DMS 273 (cell line): Measurements from ENCODE around the gene TFDP3.

Experiments
- DNase-seq: peaks from one replicate; lab custom pipeline; 2025; ENCODE audit not compliant: unreplicated experiment; lab: John Stamatoyannopoulos, UW

Gene TFDP3

DNA sequence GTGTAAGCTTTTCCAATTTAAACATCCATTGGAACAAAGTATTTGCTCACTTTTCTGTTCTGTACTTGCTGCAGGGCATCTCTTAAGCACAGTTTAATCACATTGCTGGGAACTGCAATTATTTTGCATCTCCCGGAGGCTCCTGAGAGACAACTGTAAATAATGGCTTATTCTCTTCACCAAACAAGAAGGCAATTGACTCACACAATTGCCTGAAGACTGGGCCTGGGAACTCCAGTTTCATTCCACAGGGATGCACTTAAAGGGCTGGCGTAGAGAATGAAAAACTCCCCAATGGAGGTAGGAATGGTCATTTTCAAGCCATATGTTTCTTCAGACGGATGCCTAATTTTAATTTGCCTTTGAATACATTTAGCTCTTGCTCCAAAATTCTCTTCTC is 29.5 kb downstream of the TFDP3 start:
- DNase-seq: no peak

DNA sequence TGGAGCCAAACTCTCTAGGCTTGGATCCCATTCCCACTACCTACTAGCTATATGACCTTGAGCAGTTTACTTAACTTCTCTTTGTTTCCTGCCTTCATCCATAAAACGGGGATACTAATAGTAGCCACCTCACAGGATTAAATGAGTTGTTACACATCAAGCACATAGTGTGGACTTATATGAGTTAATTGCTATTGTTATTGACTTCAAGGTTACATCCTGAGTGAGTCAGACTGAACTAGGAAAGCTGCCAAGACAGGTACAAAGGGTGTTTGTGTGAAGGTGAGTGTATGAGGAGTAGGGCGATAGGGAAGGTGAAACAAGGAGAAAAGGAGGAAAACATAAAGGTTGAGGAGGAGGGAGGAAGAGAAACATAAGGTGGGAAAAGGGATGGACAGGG is 32.2 kb downstream of the TFDP3 start:
- DNase-seq: no peak

DNA sequence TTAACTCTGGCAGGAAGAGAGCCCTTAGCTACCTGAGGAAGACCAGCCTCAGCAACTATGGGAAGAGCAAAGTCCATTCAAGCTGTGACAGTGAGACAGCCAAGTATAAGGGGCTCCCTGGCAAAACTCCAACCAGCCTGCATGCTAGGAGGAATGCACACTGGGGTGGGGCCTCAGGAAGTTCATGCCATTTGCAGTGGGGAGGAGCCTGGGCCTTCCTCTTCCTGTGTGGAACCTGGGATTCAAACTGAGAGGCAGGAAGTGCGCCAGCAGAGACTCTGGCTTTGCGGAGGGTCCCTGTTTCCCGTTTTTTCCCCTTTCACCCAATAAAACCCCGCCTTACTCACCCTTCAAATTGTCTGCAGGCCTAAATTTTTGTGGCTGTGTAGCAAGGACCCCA is 33.0 kb downstream of the TFDP3 start:
- DNase-seq: no peak

DNA sequence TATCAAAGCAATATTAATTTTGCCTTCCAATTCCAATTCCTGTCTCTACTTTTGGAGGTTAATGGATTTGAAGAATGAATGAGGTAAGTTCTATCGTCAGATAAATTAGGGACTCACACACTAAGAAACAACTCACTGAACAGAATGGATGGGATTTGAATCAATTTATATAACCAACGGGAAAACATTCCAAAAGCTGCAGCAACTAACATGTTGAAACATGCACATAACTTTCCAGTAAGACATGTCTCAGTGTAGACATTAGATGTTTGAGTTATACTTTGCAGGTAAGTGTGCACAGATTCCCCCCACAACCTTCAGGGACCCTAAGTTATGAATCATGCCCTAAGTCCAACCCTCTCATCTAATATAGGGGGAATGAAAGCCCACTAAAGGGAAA is 34.3 kb downstream of the TFDP3 start:
- DNase-seq: no peak

DNA sequence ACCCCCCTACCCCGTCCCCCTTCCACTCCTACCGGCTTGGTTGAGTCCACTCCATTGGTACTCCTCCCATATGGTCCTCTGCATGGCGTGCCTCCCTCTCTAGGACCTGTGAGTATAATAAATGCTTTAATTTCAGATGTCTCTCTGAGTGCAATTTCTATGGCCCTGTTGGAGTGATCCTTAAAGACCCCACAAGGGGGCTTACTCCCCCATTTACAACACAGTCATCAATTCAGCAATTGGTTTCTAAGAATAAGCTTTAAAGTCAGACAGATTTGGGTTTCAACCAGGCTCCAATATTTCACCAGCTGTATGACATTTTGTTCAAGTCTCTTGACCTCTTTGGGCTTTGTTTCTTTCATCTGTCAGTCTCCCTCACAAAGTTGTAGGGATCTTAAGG is 38.7 kb downstream of the TFDP3 start:
- DNase-seq: no peak

DNA sequence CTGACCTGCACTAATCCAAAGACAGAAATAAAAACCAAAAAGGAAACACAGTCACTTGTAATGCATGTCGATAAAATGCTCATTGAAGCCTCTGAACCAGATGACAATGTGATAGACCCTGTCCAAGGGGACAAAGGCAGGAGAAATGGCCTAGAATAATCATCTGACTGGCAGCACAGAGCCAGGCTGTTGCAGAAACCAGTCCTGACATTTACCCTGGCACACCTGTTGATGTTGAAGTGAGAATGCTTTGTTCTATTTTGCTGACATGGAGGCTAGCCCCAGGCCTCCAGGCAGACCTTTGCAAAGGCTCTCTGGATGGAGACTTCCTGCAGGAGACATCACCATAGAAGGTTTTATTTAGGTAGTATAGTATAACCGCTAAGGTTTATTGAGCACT is 41.0 kb downstream of the TFDP3 start:
- DNase-seq: no peak

DNA sequence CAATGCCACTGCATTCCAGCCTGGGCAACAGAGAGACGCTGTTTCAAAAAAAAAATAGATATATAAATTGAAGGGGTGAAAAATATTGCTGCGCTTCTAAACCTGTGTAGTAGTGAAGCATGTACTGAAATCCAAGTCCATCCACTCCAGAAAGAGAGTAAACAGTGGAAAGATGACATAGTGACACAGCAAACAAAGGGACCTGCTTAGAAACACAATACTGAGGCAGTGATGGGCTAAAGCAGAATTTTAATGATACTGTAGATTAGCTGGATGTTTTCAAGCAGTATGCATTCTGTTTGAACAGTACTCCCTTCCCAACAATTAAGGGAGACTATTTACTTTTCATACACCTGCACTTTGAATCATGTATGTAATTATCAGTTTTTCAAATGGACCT is 42.5 kb downstream of the TFDP3 start:
- no peak for DNase-seq

DNA sequence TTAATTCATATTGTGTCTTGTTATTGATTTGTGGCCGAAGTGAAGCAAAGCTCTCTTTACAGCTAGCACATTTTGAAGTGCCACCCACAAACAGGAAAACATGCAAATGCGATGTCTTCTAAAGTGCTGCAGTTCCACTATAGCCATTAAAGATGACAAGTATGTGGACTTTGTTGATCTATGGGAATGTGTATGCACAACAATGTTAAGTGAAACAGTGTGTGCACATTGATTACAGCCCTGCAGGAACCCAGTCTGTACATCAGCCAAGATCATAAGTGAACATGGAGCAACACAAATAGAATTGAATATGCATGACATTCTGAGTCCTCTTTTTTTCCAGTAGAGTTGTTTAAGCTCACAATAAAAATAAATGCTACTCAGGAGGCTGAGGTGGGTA is 43.0 kb downstream of the TFDP3 start:
- no peak for DNase-seq

DNA sequence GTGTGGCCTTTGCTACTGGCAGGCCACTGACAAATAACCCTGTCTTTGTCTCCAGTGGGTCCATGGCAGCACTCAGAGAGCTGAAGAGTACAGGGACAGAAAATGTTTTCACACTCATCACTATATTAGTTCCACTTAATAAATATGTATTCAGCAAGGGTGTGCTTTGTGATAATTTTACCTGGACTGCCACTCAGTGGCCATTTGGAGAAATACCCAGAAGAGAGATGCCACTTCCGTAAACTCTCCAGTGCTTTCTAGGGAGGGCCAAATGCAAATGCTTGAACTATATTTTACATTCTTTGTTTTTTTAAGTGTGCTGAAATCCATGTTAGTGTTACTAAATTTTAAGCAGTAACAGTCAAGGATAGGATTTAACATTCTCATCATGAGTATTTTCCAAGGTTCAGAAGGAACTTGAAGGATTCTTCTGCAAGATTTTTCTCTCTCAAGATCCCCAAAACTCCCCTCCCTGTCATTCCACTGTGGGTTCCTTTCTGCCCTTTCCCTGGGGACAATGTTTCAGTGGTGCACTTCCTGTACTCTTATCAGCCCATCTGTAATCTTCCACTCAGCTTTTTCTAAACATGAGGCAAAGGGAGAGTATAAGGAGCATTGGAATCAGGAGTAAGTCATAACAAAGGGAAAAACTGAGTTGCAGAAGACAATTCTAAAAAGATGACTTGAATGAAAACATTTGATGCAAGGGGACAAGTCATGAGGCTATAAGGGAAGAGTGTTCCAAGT is 46.0 kb downstream of the TFDP3 start:
- peak; percentile 60 for DNase-seq
